ENCODE data around the gene STK35. TPM values are rescaled to one million over a fixed set of nuclear protein-coding genes. Genes with fewer than 3 reads are reported as not detected.

The STK35 gene
- total RNA-seq, 1 donor from 2014 or later: 21.8 TPM

- no peaks in the 10 kb centered on the region for H3K36me3 ChIP-seq
- TF ChIP-seq CTCF (IDR thresholded peaks at IDR 0.05): no peak
- no peak for TF ChIP-seq EZH2phosphoT487 (IDR thresholded peaks at IDR 0.05)
- TF ChIP-seq EZH2 (IDR thresholded peaks at IDR 0.05): no peak
- no peak overlapping the region for H3K27ac Mint-ChIP-seq
- no peak for DNase-seq (ENCODE audit: low spot score)
- H3K27me3 Mint-ChIP-seq (ENCODE audit: insufficient read depth, low read depth): peaks cover 9% of the 10 kb centered on the region
- H3K36me3 Mint-ChIP-seq: no peaks in the 10 kb centered on the region
- H2AFZ ChIP-seq (replicated peaks): no peak overlapping the region
- no peaks in the 10 kb centered on the region for H4K20me1 ChIP-seq (ENCODE audit: low read depth)
- no peak overlapping the region for H3K4me3 Mint-ChIP-seq
- H3K9ac ChIP-seq: no peak overlapping the region
- no peak overlapping the region for H3K4me3 ChIP-seq
- H3K4me2 ChIP-seq: no peak overlapping the region
- peaks cover 15% of the 10 kb centered on the region for H3F3A ChIP-seq (ENCODE audit: low read depth)
- H3K27me3 ChIP-seq: no peaks in the 10 kb centered on the region
- H3K79me2 ChIP-seq (ENCODE audit: low read depth): no peaks in the 10 kb centered on the region
- peaks cover 12% of the 10 kb centered on the region for H3K4me1 Mint-ChIP-seq
- H3K9me3 Mint-ChIP-seq: no peaks in the 10 kb centered on the region
- H3K4me1 ChIP-seq: peaks cover 15% of the 10 kb centered on the region
- no peaks in the 10 kb centered on the region for H3K9me3 ChIP-seq (ENCODE audit: low read depth)
- H3K27ac ChIP-seq: no peak overlapping the region
These were observed 16.9 kb upstream of the STK35 start for GRCh38 chr20:2084703-2085102.

GRCh38 chr20:2086177-2086979 is 15.2 kb upstream of the STK35 start:
- DNase-seq (ENCODE audit: low spot score): no peak
- H3K27ac Mint-ChIP-seq: no peak overlapping the region
- Histone ChIP-seq H3K9me3 (ENCODE audit: low read depth) (no peaks in the 10 kb centered on the region), H3K4me3 (no peak overlapping the region), H3K4me2 (no peak overlapping the region), H3F3A (ENCODE audit: low read depth) (peaks cover 19% of the 10 kb centered on the region), H3K27me3 (no peaks in the 10 kb centered on the region), H3K27ac (no peak overlapping the region), H3K36me3 (no peaks in the 10 kb centered on the region), H2AFZ (replicated peaks) (no peak overlapping the region), H3K4me1 (peaks cover 15% of the 10 kb centered on the region), H3K9ac (no peak overlapping the region), H4K20me1 (ENCODE audit: low read depth) (no peaks in the 10 kb centered on the region), H3K79me2 (ENCODE audit: low read depth) (no peaks in the 10 kb centered on the region)
- H3K4me3 Mint-ChIP-seq: no peak overlapping the region
- H3K9me3 Mint-ChIP-seq: no peaks in the 10 kb centered on the region
- H3K36me3 Mint-ChIP-seq: no peaks in the 10 kb centered on the region
- H3K27me3 Mint-ChIP-seq (ENCODE audit: insufficient read depth, low read depth): peaks cover 4% of the 10 kb centered on the region
- peaks cover 12% of the 10 kb centered on the region for H3K4me1 Mint-ChIP-seq
- no peak for TF ChIP-seq EZH2phosphoT487 (IDR thresholded peaks at IDR 0.05)
- peak; percentile 12 for TF ChIP-seq CTCF (IDR thresholded peaks at IDR 0.05)
- TF ChIP-seq EZH2 (IDR thresholded peaks at IDR 0.05): no peak

- Mint-ChIP-seq H3K27ac (no peak overlapping the region), H3K4me3 (no peak overlapping the region), H3K36me3 (no peaks in the 10 kb centered on the region), H3K9me3 (no peaks in the 10 kb centered on the region), H3K27me3 (ENCODE audit: insufficient read depth, low read depth) (peaks cover 4% of the 10 kb centered on the region), H3K4me1 (peaks cover 12% of the 10 kb centered on the region)
- Histone ChIP-seq H3K27ac (no peak overlapping the region), H3K9me3 (ENCODE audit: low read depth) (no peaks in the 10 kb centered on the region), H4K20me1 (ENCODE audit: low read depth) (no peaks in the 10 kb centered on the region), H3K4me2 (no peak overlapping the region), H3K79me2 (ENCODE audit: low read depth) (no peaks in the 10 kb centered on the region), H3K9ac (no peak overlapping the region), H2AFZ (replicated peaks) (no peak overlapping the region), H3F3A (ENCODE audit: low read depth) (peaks cover 19% of the 10 kb centered on the region), H3K4me1 (peaks cover 15% of the 10 kb centered on the region), H3K27me3 (no peaks in the 10 kb centered on the region), H3K4me3 (no peak overlapping the region), H3K36me3 (no peaks in the 10 kb centered on the region)
- no peak for DNase-seq (ENCODE audit: low spot score)
- no peak for TF ChIP-seq CTCF (IDR thresholded peaks at IDR 0.05)
- TF ChIP-seq EZH2phosphoT487 (IDR thresholded peaks at IDR 0.05): no peak
- TF ChIP-seq EZH2 (IDR thresholded peaks at IDR 0.05): no peak
These were observed 14.6 kb upstream of the STK35 start for GRCh38 chr20:2086980-2087377.
